HG03175 (cell line): ENCODE data around the gene GJB4.
"Not testable (repeated sequence)": the region's sequence is repeated elsewhere in the genome, so short reads cannot be mapped to it uniquely, and the experiment has no call there.

Experiments
- ATAC-seq: cut with Tn5 transposase; IDR thresholded peaks from one replicate; pipeline ENCODE4 v1.9.1; 2021; ENCODE audit warnings: mild to moderate bottlenecking, moderate library complexity; ENCODE audit not compliant: unreplicated experiment

The GJB4 gene

DNA sequence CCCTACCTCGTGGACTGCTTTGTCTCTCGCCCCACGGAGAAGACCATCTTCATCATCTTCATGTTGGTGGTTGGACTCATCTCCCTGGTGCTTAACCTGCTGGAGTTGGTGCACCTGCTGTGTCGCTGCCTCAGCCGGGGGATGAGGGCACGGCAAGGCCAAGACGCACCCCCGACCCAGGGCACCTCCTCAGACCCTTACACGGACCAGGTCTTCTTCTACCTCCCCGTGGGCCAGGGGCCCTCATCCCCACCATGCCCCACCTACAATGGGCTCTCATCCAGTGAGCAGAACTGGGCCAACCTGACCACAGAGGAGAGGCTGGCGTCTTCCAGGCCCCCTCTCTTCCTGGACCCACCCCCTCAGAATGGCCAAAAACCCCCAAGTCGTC, 35.2 kb downstream of the GJB4 start:
- ATAC-seq, result no peak

- no peak for ATAC-seq
Observed at GRCh38 chr1:34795916-34796315, 36.4 kb downstream of the GJB4 start.

DNA sequence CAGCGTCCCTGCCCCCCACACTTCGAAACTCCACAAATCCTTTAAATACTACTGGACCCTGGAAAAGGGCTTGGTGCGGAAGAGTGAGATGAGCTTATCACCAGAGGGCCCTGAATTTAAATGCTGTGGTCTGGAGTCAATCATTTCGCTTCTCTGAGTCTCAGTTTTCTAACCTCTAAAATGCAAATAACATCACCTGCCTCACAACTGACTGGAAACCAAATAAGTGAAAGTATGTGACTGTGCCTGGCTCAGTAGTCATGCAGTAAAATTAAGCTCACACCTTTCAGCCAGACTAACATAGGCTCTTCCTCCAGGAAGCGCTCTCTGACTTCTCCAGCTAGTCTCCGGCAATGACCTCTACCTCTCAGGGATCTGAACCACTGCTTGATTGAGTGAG, 37.5 kb downstream of the GJB4 start:
- ATAC-seq, result peak; percentile 73

DNA sequence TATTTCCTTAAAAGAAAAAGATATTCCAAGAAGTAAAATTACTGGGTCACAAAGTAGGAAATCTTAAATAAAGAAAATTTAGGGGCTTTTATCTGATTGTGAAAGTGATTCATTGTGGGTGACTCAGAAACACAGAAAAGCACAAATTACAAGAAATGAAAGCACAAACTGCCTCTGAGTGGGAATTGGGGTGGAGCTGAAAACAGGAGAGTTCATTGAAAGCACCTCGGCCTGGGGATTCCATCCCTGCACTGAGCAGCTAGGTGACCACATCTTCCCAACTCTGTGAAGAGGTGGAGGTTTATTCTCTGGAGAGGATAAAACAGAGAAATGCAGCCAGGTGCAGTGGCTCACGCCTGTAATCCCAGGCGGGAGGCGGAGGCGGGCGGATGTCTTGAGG, 40.7 kb downstream of the GJB4 start:
- ATAC-seq, result no peak

DNA sequence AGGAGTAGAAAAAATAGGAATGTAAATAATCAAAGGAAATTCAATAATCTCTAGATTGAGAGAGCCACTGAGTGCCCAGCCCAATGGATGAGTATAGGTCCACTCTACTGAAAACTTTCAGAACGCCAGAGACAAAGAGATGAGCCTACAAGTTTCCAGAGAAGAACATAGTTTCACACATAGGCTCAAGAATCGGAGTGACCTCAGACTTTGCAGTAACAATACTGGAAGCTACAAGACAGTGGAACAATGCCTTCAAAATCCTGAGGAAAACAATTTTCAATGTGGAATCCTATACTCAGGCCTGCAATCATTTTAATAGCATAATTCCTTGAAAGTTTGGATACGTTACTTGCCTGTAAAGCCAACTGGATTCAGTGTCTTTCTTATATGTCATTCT, 44.2 kb downstream of the GJB4 start:
- no peak for ATAC-seq

DNA sequence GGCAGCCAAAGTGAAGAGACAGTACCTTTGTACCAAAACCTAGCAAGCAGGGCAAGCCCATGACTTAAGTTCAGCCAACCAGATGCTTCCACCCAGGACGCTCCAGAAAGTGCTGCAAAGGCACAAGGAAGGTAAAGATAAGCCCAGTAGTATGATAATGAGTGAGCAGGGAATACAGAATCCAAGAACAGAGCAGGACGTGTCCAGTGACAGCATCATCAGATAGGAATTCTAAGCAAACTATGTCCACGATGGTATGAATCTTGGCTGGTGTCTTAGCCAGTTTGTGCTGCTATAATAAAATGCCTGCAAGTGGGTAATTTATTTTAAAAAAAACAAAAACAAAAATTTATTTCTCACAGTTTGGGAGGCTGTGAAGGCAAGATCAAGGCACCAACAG, 46.9 kb downstream of the GJB4 start:
- no peak for ATAC-seq

DNA sequence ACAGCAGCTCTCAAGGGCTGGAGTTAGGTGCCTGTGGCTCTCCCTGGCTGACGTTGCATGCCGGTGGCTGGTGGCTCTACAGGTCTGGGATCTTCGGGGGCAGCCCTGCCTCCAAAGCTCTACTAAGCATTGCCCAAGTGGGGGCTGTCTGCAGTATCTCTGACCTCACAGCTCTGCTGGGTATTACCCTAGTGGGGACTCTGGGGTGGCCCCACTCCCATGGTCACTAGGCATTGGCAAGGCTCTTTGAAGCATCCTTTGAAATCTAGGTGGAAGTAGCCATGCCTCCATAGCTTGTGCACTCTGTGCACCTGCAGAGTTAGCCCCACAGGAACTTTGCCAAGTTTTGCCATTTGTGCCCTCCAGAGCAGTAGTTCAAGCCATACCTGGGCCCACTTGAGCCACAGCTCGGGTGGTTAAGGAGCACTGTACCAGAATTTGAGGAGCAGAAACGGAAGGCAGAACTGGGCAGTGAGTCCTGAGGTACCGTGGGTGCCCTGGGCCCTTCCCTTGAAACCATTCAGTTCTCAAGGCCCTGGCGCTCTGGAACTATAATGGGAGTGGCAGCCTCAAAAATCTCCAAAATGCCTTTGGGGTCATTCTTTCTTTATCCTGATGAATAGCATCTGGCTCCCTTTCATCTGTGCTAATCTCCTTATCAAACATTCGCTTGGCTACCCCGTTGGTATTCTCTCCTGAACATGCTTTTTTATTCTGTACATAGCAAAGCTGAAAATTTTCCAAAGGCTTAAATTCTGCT, 48.7 kb downstream of the GJB4 start:
- ATAC-seq, result no peak

- not testable (repeated sequence) for ATAC-seq
Observed at GRCh38 chr1:34810781-34811180, 51.2 kb downstream of the GJB4 start.
